RWPE2 (cell line): Measurements from ENCODE around the gene HELLS.
"Not testable (repeated sequence)": the region's sequence is repeated elsewhere in the genome, so short reads cannot be mapped to it uniquely, and the experiment has no call there.

ENCODE experiments used
- ATAC-seq: fragments of 200-7000 bp; cut with Tn5 transposase; 3 replicates; pipeline ENCODE4 v1.9.1; 2021; ENCODE audit warnings: low read depth
- DNase-seq: peaks from one replicate; pipeline ENCODE4 v3.0.0-alpha.2; 2020; ENCODE audit warnings: low spot score
- H3K27ac ChIP-seq: fragments of 450-650 bp; 2 replicates; pipeline ENCODE4 v1.5.1; 2017; ENCODE audit warnings: mild to moderate bottlenecking; ENCODE audit not compliant: poor library complexity, severe bottlenecking
- H3K27me3 ChIP-seq: fragments of 250-450 bp; sonication (Bioruptor Pico); 2 replicates; pipeline ENCODE4 v1.5.1; 2021; ENCODE audit warnings: mild to moderate bottlenecking, moderate library complexity; ENCODE audit not compliant: insufficient read depth, poor library complexity, severe bottlenecking
- H3K36me3 ChIP-seq: fragments of 250-450 bp; sonication (Bioruptor Pico); 2 replicates; pipeline ENCODE4 v1.5.1; 2020; ENCODE audit warnings: low read depth, mild to moderate bottlenecking, moderate library complexity
- H3K4me1 ChIP-seq: fragments of 250-450 bp; sonication (Bioruptor Pico); 2 replicates; pipeline ENCODE4 v1.5.1; 2021; ENCODE audit warnings: mild to moderate bottlenecking, moderate library complexity; ENCODE audit not compliant: insufficient read depth, poor library complexity, severe bottlenecking
- H3K4me3 ChIP-seq: fragments of 250-450 bp; sonication (Bioruptor Pico); 2 replicates; pipeline ENCODE4 v1.5.1; 2021; ENCODE audit warnings: mild to moderate bottlenecking, moderate library complexity; ENCODE audit not compliant: severe bottlenecking
- H3K9me3 ChIP-seq: fragments of 250-450 bp; sonication (Bioruptor Pico); 2 replicates; pipeline ENCODE4 v1.5.1; 2021; ENCODE audit warnings: mild to moderate bottlenecking, moderate library complexity; ENCODE audit not compliant: severe bottlenecking
- TF ChIP-seq, protein P1 (sequence below): fragments of 450-650 bp; IDR thresholded peaks from one replicate; pipeline ENCODE4 v1.5.1; 2017; ENCODE audit warnings: mild to moderate bottlenecking, moderate library complexity; ENCODE audit not compliant: poor library complexity, severe bottlenecking

HELLS gene

DNA sequence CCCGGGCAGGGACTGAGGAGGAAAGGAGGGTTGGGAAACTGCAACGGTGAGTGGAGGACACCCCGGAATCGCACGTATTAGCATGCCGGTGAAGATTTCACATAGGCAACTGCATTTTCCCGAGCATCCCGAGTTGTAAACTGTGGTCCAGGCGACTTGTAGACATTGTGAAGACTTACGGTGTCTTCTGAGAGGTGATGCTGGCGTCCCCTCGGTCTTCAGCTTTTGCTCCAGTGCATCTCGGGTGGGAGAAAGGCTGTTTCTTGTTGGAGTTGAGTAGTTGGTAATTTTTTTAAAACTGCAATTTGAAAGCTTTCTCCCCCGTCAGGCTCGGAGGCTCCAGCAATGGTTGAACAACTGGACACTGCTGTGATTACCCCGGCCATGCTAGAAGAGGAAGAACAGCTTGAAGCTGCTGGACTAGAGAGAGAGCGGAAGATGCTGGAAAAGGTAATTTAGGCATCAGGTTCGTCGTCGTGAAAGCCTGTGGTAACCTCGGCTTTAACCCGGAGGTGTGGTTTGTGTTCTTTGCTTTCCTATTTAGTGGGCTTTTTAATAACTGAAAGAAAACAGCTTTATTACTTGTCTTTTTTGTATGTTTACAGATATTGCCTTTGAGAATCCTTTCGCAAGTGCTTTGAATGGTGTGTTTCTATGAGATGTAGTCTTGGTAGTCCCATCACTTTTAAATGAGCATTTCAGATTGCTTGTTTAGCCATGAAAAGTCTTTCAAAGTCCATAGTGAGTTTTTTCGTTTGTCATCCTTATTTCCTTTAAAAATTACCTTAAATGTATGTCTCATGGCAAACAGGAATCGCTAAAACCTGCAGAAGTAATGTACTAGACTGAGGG is 687 bp downstream of the HELLS start:
- peak overlapping the region; percentile 82 for H3K27ac ChIP-seq
- TF ChIP-seq, protein P1, sequence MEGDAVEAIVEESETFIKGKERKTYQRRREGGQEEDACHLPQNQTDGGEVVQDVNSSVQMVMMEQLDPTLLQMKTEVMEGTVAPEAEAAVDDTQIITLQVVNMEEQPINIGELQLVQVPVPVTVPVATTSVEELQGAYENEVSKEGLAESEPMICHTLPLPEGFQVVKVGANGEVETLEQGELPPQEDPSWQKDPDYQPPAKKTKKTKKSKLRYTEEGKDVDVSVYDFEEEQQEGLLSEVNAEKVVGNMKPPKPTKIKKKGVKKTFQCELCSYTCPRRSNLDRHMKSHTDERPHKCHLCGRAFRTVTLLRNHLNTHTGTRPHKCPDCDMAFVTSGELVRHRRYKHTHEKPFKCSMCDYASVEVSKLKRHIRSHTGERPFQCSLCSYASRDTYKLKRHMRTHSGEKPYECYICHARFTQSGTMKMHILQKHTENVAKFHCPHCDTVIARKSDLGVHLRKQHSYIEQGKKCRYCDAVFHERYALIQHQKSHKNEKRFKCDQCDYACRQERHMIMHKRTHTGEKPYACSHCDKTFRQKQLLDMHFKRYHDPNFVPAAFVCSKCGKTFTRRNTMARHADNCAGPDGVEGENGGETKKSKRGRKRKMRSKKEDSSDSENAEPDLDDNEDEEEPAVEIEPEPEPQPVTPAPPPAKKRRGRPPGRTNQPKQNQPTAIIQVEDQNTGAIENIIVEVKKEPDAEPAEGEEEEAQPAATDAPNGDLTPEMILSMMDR = no peak
- no peaks in the 10 kb centered on the region for H3K27me3 ChIP-seq
- peaks cover 12% of the 10 kb centered on the region for H3K4me1 ChIP-seq
- peak overlapping the region; percentile 91 for H3K4me3 ChIP-seq
- peaks cover 47% of the 10 kb centered on the region for H3K36me3 ChIP-seq
- no peaks in the 10 kb centered on the region for H3K9me3 ChIP-seq
- ATAC-seq (peak; percentile 46), DNase-seq (no peak)

DNA sequence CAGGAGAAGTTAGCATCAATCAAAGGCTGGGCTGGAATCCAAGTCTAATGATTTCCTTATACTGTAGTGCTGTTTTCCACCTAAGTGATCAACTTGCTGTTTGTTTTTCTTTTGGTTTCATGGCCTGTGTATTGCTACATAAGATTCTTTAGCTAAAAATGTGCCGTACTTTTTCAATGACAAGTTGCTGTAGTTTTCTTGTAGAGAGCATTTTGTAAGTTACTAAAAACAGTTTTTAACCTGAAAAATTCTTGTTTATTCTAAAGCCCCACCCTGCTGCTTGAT is 1.3 kb downstream of the HELLS start:
- Histone ChIP-seq H3K9me3 (no peaks in the 10 kb centered on the region), H3K36me3 (peaks cover 50% of the 10 kb centered on the region), H3K4me3 (peak overlapping the region; percentile 91), H3K27ac (peak overlapping the region; percentile 82), H3K4me1 (peaks cover 12% of the 10 kb centered on the region), H3K27me3 (no peaks in the 10 kb centered on the region)
- TF ChIP-seq, protein P1 = no peak
- ATAC-seq = no peak
- DNase-seq = no peak

DNA sequence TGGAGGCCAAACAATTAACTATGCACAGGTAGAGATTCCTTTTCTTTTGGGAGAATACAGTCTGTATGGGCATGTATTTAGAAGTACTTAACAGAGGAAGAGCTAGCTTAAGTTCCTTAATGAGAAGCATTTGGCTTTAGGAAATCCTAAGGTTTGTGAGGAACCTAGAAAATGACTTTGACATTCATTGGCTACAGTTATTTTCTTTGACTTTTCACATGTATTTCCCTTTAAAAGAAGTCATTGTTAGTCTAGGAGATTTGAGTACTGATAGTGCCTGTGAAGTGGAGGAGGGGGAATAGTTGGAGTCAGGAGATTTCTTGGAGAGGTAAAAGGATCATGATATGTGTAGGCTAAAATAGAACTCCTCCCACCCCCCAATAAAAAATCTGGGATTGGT is 3.6 kb downstream of the HELLS start:
- Histone ChIP-seq H3K4me3 (no peak overlapping the region), H3K36me3 (peaks cover 71% of the 10 kb centered on the region), H3K27ac (no peak overlapping the region), H3K9me3 (no peaks in the 10 kb centered on the region), H3K4me1 (peaks cover 12% of the 10 kb centered on the region), H3K27me3 (no peaks in the 10 kb centered on the region)
- no peak for ATAC-seq
- DNase-seq = no peak
- TF ChIP-seq, protein P1 = no peak

DNA sequence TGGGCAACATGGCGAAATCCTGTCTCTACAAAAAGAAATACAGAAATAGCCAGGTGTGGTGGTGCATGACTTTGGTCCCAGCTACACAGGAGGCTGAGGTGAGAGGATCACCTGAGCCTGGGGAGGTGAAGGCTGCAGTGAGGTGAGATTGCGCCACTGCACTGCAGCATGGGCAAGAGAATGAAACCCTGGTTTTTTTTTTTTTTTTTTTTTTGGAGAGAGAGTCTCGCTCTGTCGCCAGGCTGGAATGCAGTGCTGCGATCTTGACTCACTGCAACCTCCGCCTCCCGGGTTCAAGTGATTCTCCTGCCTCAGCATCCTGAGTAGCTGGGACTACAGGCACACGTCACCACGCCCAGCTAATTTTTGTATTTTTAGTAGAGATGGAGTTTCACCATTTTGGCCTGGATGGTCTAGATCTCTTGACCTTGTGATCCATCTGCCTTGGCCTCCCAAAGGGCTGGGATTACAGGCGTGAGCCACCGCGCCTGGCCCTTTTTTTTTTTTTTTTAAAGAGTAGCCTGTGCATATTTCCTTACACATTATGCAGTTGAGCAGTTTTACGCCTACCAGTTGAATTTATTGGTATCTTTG is 22.2 kb downstream of the HELLS start:
- H3K27me3 ChIP-seq, H3K4me3 ChIP-seq, ATAC-seq, H3K27ac ChIP-seq, H3K9me3 ChIP-seq, DNase-seq, H3K4me1 ChIP-seq: not testable (repeated sequence)
- peaks cover 90% of the 10 kb centered on the region for H3K36me3 ChIP-seq

DNA sequence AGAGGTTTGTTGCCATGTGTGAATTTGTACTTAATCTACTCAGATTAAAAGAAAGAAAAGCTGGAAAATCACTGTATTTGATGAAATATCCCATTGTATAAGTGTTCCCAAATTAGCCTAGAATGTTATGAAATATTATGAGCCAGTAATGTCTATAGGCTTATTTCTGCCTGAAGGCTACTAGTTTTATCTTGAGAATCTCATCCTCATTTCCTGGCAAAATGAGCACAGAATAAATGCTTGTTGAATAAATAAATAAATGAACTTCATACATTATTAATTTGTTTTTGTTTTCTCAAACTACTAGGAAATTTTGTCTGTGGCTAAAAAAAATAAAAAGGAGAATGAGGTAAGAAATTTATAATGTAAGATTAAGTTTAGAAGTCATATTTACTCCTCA is 25.5 kb downstream of the HELLS start:
- H3K36me3 ChIP-seq = peaks cover 83% of the 10 kb centered on the region
- DNase-seq (no peak), ATAC-seq (no peak)

More for the DNA sequence above, 25.5 kb downstream of the HELLS start:
- TF ChIP-seq, protein P1 = no peak
- no peaks in the 10 kb centered on the region for H3K4me1 ChIP-seq
- no peaks in the 10 kb centered on the region for H3K27me3 ChIP-seq
- H3K4me3 ChIP-seq = no peak overlapping the region
- no peak overlapping the region for H3K27ac ChIP-seq
- H3K9me3 ChIP-seq = no peaks in the 10 kb centered on the region
